Measurements from ENCODE around the gene SLC4A8.

The SLC4A8 gene

GRCh38 chr12:51419425-51420193 lies 5.0 kb upstream of the SLC4A8 start:
- no peak overlapping the region for H3K4me3 ChIP-seq (ENCODE audit: low read depth, low read length)

GRCh38 chr12:51421266-51421884 lies 3.3 kb upstream of the SLC4A8 start:
- peak; percentile 53 for DNase-seq (ENCODE audit: low read depth)
- TF ChIP-seq CTCF (IDR thresholded peaks at IDR 0.05; ENCODE audit: low read depth, low read length, missing control alignments) = peak; percentile 70
- no peak overlapping the region for H3K4me3 ChIP-seq (ENCODE audit: low read depth, low read length)
- in situ Hi-C loops (cut with HindIII; ENCODE audit: low sequenced_read_pairs) = no loop called here

More at GRCh38 chr12:51419425-51420193, 5.0 kb upstream of the SLC4A8 start:
- peak; percentile 38 for TF ChIP-seq CTCF (IDR thresholded peaks at IDR 0.05; ENCODE audit: low read depth, low read length, missing control alignments)
- in situ Hi-C loops (cut with HindIII; ENCODE audit: low sequenced_read_pairs) = no loop called here
- no peak for DNase-seq (ENCODE audit: low read depth)

GRCh38 chr12:51424094-51424661 lies 453 bp upstream of the SLC4A8 start:
- in situ Hi-C loops (cut with HindIII; ENCODE audit: low sequenced_read_pairs) = no loop called here
- no peak for DNase-seq (ENCODE audit: low read depth)
- peak overlapping the region; percentile 61 for H3K4me3 ChIP-seq (ENCODE audit: low read depth, low read length)
- TF ChIP-seq CTCF (IDR thresholded peaks at IDR 0.05; ENCODE audit: low read depth, low read length, missing control alignments) = no peak

- H3K4me3 ChIP-seq (ENCODE audit: low read depth, low read length) = no peak overlapping the region
- in situ Hi-C loops (cut with HindIII; ENCODE audit: low sequenced_read_pairs) = loop anchor here (5.0 kb wide), 1 partner anchor 89 kb away; no protein-coding TSS in a partner anchor
- TF ChIP-seq CTCF (IDR thresholded peaks at IDR 0.05; ENCODE audit: low read depth, low read length, missing control alignments) = no peak
- DNase-seq (ENCODE audit: low read depth) = no peak
Observed at GRCh38 chr12:51428256-51428655, 3.6 kb downstream of the SLC4A8 start.

GRCh38 chr12:51429700-51430099 lies 5.1 kb downstream of the SLC4A8 start:
- in situ Hi-C loops (cut with HindIII; ENCODE audit: low sequenced_read_pairs) = loop anchor here (5.0 kb wide), 1 partner anchor 88 kb away; no protein-coding TSS in a partner anchor
- no peak for TF ChIP-seq CTCF (IDR thresholded peaks at IDR 0.05; ENCODE audit: low read depth, low read length, missing control alignments)
- no peak for DNase-seq (ENCODE audit: low read depth)
- H3K4me3 ChIP-seq (ENCODE audit: low read depth, low read length) = no peak overlapping the region

- TF ChIP-seq CTCF (IDR thresholded peaks at IDR 0.05; ENCODE audit: low read depth, low read length, missing control alignments) = no peak
- no peak for DNase-seq (ENCODE audit: low read depth)
- in situ Hi-C loops (cut with HindIII; ENCODE audit: low sequenced_read_pairs) = no loop called here
- no peak overlapping the region for H3K4me3 ChIP-seq (ENCODE audit: low read depth, low read length)
Observed at GRCh38 chr12:51430196-51430895, 5.7 kb downstream of the SLC4A8 start.
